Stomach smooth muscle (tissue), 2 donors: ENCODE data around the gene IFNA21.
"Not testable (repeated sequence)": the region's sequence is repeated elsewhere in the genome, so short reads cannot be mapped to it uniquely, and the experiment has no call there.

Source experiments
- H3K27ac ChIP-seq: one replicate; pipeline ENCODE4 v1.7.0; 2013; ENCODE audit warnings: mild to moderate bottlenecking, low read length, inconsistent platforms
- H3K27me3 ChIP-seq, 2 donors: one replicate each; pipeline ENCODE4 v1.7.0; 2013; ENCODE audit warnings: low read length in 2 of 2; ENCODE audit not compliant: insufficient read depth in 2 of 2, control insufficient read depth in 1 of 2
- H3K36me3 ChIP-seq, 2 donors: one replicate each; pipeline ENCODE4 v1.7.0; 2013; ENCODE audit warnings: low read length in 2 of 2; ENCODE audit not compliant: control insufficient read depth in 2 of 2, insufficient read depth in 2 of 2
- H3K4me1 ChIP-seq: one replicate; pipeline ENCODE4 v1.7.0; 2013; ENCODE audit warnings: low read length; ENCODE audit not compliant: control insufficient read depth, insufficient read depth
- H3K4me3 ChIP-seq, 2 donors: one replicate each; pipeline ENCODE4 v1.7.0; 2013; ENCODE audit warnings: low read length in 2 of 2
- H3K9ac ChIP-seq, 2 donors: one replicate each; pipeline ENCODE4 v1.7.0; 2013; ENCODE audit warnings: low read length in 2 of 2, mild to moderate bottlenecking in 1 of 2
- H3K9me3 ChIP-seq, 2 donors: one replicate each; pipeline ENCODE4 v1.7.0; 2013; ENCODE audit warnings: low read length in 2 of 2; ENCODE audit not compliant: control insufficient read depth in 2 of 2
- donor health status: healthy.
- donor health status: Pancreatic carcinoma.

The IFNA21 gene

GRCh38 chr9:21166560-21166959, at the start of gene IFNA21:
TSS of gene IFNA21 (minus strand) at chr9:21166660. CDS start at chr9:21166612, 48 bp downstream.
- H3K9me3 ChIP-seq, H3K27me3 ChIP-seq, H3K9ac ChIP-seq, H3K36me3 ChIP-seq, H3K27ac ChIP-seq, H3K4me3 ChIP-seq, H3K4me1 ChIP-seq: not testable (repeated sequence)

- not testable (repeated sequence) for H3K27ac ChIP-seq, H3K9ac ChIP-seq, H3K27me3 ChIP-seq, H3K9me3 ChIP-seq, H3K4me1 ChIP-seq, H3K36me3 ChIP-seq, H3K4me3 ChIP-seq
These were observed 47.2 kb upstream of the IFNA21 start for GRCh38 chr9:21213411-21214326.

- not testable (repeated sequence) for H3K9ac ChIP-seq, H3K9me3 ChIP-seq, H3K27me3 ChIP-seq, H3K27ac ChIP-seq, H3K4me3 ChIP-seq, H3K4me1 ChIP-seq, H3K36me3 ChIP-seq
These were observed 45.7 kb upstream of the IFNA21 start for GRCh38 chr9:21212160-21212559.

- H3K4me1 ChIP-seq, H3K4me3 ChIP-seq, H3K9me3 ChIP-seq, H3K27me3 ChIP-seq, H3K9ac ChIP-seq, H3K36me3 ChIP-seq, H3K27ac ChIP-seq: not testable (repeated sequence)
These were observed 44.3 kb upstream of the IFNA21 start for GRCh38 chr9:21210782-21211181.

- Histone ChIP-seq H3K36me3 (no peaks in the 10 kb centered on the region), H3K27me3 (no peaks in the 10 kb centered on the region), H3K9ac (no peak overlapping the region)
These were observed 43.9 kb upstream of the IFNA21 start for GRCh38 chr9:21210311-21210710.

GRCh38 chr9:21207043-21207442, 40.6 kb upstream of the IFNA21 start, which contains the start of gene IFNA10:
TSS of gene IFNA10 (minus strand) at chr9:21207143. CDS start at chr9:21207097, 46 bp downstream.
- H3K9ac ChIP-seq, H3K27ac ChIP-seq, H3K4me1 ChIP-seq, H3K9me3 ChIP-seq, H3K27me3 ChIP-seq, H3K4me3 ChIP-seq, H3K36me3 ChIP-seq: not testable (repeated sequence)

More at GRCh38 chr9:21210311-21210710, 43.9 kb upstream of the IFNA21 start:
- Histone ChIP-seq H3K9me3 (no peaks in the 10 kb centered on the region), H3K4me3 (no peak overlapping the region), H3K4me1 (no peaks in the 10 kb centered on the region), H3K27ac (no peak overlapping the region)

GRCh38 chr9:21205204-21205603, 38.7 kb upstream of the IFNA21 start:
- Histone ChIP-seq H3K27ac (no peak overlapping the region), H3K27me3 (no peaks in the 10 kb centered on the region), H3K9me3 (no peaks in the 10 kb centered on the region), H3K36me3 (no peaks in the 10 kb centered on the region), H3K9ac (no peak overlapping the region), H3K4me1 (no peaks in the 10 kb centered on the region), H3K4me3 (no peak overlapping the region)

GRCh38 chr9:21202105-21202504, 35.6 kb upstream of the IFNA21 start, which contains the start of gene IFNA7:
TSS of gene IFNA7 (minus strand) at chr9:21202205. CDS start at chr9:21202165, 40 bp downstream.
- H3K4me3 ChIP-seq, H3K4me1 ChIP-seq, H3K27ac ChIP-seq, H3K9me3 ChIP-seq, H3K27me3 ChIP-seq, H3K9ac ChIP-seq, H3K36me3 ChIP-seq: not testable (repeated sequence)

- not testable (repeated sequence) for H3K36me3 ChIP-seq, H3K27me3 ChIP-seq, H3K9me3 ChIP-seq, H3K27ac ChIP-seq, H3K4me1 ChIP-seq, H3K9ac ChIP-seq
- peak overlapping the region in 1 of 2 donors; percentile 15 for H3K4me3 ChIP-seq
These were observed 28.7 kb upstream of the IFNA21 start for GRCh38 chr9:21194867-21195776.

- not testable (repeated sequence) for H3K27me3 ChIP-seq, H3K4me3 ChIP-seq, H3K9ac ChIP-seq, H3K9me3 ChIP-seq, H3K27ac ChIP-seq, H3K36me3 ChIP-seq, H3K4me1 ChIP-seq
These were observed 21.0 kb upstream of the IFNA21 start, which contains the start of gene IFNA4 for GRCh38 chr9:21187487-21187886. TSS of gene IFNA4 (minus strand) at chr9:21187587. CDS start at chr9:21187531, 56 bp downstream.
